ENCODE measurements around the gene ADAMTS16.

The ADAMTS16 gene

GRCh38 chr5:5315068-5315980 is 175.2 kb downstream of the ADAMTS16 start:
- DNase-seq (ENCODE audit: low read depth, low spot score), result peak; percentile 43

- peak; percentile 75 for DNase-seq (ENCODE audit: low read depth, low spot score)
These were observed 176.2 kb downstream of the ADAMTS16 start for GRCh38 chr5:5316334-5316733.

DNA sequence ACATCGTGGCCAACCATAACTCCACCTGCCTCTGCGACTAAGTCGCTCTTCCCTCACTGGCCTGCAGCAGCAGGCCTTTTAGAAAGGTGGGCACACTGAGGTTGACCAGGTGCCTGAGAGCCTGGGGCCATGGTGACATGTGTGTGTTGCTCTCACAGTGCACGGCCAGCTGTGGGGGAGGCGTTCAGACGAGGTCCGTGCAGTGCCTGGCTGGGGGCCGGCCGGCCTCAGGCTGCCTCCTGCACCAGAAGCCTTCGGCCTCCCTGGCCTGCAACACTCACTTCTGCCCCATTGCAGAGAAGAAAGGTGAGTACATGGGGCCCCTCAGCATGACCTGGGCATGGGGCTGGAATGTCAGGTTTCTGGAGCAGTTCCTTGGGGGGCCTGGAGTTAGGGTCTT is 177.8 kb downstream of the ADAMTS16 start:
- DNase-seq (ENCODE audit: low read depth, low spot score), result no peak

DNA sequence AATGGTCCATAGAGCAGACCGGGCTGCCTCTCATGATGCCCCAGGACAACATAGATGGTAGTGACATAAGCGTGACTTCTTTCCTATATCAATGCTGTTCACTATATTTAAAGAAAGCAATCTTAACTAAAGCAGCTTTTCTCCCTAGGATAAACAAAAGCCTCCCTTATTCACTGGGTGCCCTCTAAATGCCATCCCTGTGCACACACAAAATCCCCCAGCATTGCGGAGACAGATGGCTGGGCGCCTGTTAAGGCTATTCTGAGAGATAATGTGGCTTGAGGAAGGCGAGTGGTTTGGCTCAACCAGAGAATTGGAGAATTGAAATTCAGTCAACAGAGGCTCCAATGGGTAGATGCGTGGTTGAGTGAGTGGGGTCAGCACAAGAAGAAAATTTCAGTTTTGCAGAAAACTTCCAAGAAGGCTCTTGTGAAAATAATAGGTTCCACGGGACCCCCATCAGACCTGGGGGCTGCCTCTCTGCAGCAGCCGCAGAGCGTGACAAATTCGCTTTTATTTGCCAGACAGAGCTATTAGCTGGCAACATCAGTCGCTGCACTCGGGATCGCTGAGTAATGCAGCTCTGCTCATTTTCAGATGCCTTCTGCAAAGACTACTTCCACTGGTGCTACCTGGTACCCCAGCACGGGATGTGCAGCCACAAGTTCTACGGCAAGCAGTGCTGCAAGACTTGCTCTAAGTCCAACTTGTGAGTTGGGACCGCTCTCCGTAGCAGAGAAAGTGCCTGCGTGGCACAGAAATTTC is 178.5 kb downstream of the ADAMTS16 start:
- peak; percentile 69 for DNase-seq (ENCODE audit: low read depth, low spot score)

GRCh38 chr5:5320062-5320805 is 180.1 kb downstream of the ADAMTS16 start:
- DNase-seq (ENCODE audit: low read depth, low spot score), result no peak

GRCh38 chr5:5321137-5321536 is 181.0 kb downstream of the ADAMTS16 start:
- DNase-seq (ENCODE audit: low read depth, low spot score), result no peak

- no peak for DNase-seq (ENCODE audit: low read depth, low spot score)
These were observed 183.4 kb downstream of the ADAMTS16 start for GRCh38 chr5:5323551-5323950.

DNA sequence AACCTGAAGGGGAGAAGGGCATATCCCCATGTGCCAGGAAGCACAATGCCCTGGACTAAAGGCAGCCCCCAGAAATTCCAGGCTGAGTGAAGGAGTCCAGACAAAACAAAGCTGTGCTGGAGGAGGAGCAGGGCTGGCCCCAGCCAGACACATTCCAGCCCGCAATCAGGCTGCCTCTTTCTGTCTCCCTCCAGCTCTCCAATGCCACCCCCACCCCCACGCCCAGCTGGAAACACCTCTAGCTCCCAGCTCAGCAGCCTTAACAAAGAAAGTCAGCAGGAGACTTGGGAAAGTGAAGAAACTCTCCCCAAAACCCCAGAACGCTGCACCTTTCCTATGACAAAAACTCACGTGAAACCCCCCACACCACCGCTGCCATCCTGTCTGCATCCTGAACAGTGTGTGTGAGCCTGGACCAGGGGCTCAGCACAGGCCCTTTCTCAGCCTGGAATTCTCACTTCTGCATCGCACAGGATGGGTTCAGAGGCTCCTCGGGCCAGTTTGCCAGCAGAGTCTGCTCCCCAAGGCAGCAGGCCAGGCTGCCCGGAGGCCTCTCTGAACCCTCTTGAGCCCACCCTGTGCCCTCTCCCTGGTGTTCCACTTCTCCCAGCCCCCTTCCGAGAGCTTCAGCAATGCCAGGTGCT is 186.1 kb downstream of the ADAMTS16 start:
- DNase-seq (ENCODE audit: low read depth, low spot score), result peak; percentile 81

- DNase-seq (ENCODE audit: low read depth, low spot score), result no peak
These were observed 187.0 kb downstream of the ADAMTS16 start for GRCh38 chr5:5327126-5327525.

DNA sequence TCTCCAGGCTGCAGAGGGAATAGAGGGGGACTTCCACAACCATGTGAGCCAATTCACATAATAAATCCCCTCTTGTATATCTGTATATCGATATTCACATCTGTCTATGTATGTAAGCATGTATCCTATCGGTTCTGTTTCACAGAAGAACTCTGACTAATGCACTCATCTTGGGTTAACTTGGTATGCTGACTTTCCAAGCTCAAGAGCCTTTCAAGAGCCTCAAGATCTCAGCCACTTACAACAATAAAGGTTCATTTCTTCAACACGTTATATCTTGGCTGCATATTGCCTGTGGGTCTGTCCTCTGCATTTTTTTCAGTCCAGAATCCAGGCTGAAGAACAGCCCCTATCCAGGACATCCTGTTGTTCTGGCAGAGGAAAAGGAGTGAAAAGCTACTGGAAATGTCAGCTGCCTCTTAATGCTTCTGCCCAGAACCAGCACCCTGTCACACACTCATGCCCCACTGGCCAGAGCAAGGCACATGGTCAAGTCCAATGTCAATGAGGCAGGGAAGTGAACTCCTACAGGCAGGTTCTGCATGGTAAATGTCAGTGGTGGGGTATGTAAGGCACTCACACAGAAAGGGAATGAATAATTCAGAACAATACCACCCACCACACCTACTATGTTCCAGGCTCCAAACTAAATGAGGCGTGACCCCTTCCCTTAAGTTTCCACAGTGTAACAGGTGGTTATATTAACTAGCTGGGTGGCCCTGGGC is 190.8 kb downstream of the ADAMTS16 start:
- no peak for DNase-seq (ENCODE audit: low read depth, low spot score)

DNA sequence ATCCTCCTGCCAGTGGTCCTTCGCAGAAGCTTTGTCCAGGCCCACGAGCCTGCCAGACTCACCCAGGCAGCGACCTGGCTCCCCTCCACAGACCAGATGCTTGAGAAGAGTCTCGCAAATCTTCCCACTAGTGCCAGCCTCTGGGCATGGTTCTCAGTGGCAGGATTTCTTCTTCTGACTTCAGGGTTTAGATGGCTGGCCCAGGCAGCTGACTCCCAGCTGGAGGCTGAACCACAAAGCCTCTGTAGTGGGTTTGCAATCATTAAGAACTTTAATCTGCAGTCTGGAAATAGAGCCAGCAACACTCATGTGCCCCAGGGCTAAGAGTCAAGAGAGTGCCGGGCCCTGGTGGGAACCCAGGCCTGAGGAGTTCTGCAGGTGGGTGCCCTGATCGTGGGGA is 191.7 kb downstream of the ADAMTS16 start:
- DNase-seq (ENCODE audit: low read depth, low spot score), result peak; percentile 76

DNA sequence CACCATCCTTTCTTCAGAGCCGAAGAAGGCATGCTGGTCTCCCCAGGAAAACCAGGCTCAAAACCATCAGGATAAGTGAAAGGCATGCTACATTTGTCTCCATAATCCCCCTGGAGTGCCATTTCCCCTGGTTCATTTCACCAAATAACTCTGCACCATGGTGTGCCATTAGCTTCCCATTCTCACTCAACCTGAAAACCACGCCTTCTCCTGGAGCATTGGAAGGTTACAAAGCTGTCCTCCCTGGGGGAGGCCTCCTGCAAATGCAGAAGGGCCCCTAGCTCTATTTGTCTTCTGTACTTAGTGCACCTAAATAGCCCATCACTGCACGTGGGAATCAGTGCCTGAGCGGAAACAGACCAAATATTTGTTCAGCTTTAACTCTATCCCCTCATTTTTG is 192.2 kb downstream of the ADAMTS16 start:
- DNase-seq (ENCODE audit: low read depth, low spot score), result no peak

- no peak for DNase-seq (ENCODE audit: low read depth, low spot score)
These were observed 195.0 kb downstream of the ADAMTS16 start for GRCh38 chr5:5335107-5335506.

- DNase-seq (ENCODE audit: low read depth, low spot score), result peak; percentile 84
These were observed 195.7 kb downstream of the ADAMTS16 start for GRCh38 chr5:5335700-5336264.

- DNase-seq (ENCODE audit: low read depth, low spot score), result no peak
These were observed 199.1 kb downstream of the ADAMTS16 start for GRCh38 chr5:5339257-5339656.

GRCh38 chr5:5340206-5340729 is 200.1 kb downstream of the ADAMTS16 start:
- DNase-seq (ENCODE audit: low read depth, low spot score), result peak; percentile 94

GRCh38 chr5:5341531-5342292 is 201.6 kb downstream of the ADAMTS16 start:
- no peak for DNase-seq (ENCODE audit: low read depth, low spot score)

- no peak for DNase-seq (ENCODE audit: low read depth, low spot score)
These were observed 202.7 kb downstream of the ADAMTS16 start for GRCh38 chr5:5342784-5343183.

DNA sequence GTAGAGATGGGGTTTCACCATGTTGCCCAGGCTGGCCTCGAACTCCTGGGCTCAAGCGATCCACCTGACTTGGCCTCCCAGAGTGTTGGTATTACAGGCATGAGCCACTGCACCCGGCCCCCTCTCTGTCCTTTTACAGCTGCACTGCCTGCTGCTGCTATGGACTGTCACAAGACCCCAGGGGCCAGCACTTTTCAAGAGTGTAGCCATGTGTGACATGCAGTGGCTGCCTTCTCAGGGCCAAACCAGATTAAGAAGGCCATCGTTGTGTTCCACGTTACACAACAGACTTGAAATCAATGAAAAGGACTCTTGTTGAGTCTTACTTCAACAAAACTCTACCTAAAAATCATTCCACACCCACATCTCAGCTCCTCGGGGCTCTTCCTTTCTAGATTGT is 203.4 kb downstream of the ADAMTS16 start:
- no peak for DNase-seq (ENCODE audit: low read depth, low spot score)

Measured in astrocyte of the hippocampus (primary cell).